ENCODE results near the gene ACTG1. TPM values are rescaled to one million over a fixed set of nuclear protein-coding genes. Genes with fewer than 3 reads are reported as not detected.
"Not testable (repeated sequence)": the region's sequence is repeated elsewhere in the genome, so short reads cannot be mapped to it uniquely, and the experiment has no call there.

The ACTG1 gene
- total and polyA plus RNA-seq, 9 of the 15 experiments (the other 6 are each of a cell fraction or from before 2014, with no cell fraction given) = 224 to 1,775 (median 568) TPM

DNA sequence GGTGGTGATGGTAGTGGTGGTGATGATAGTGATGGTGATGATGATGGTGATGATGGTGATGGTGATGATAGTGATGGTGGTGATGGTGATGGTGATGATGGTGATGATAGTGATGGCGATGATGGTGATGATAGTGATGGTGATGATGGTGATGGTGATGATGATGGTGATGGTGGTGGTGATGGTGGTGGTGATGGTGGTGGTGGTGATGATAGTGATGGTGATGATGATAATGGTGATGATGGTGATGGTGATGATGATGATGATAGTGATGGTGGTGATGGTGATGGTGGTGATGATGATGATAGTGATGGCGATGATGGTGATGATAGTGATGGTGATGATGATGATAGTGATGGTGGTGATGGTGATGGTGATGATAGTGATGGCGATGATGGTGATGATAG is 19.4 kb upstream of the ACTG1 start (continued):
- TF ChIP-seq, protein P1, sequence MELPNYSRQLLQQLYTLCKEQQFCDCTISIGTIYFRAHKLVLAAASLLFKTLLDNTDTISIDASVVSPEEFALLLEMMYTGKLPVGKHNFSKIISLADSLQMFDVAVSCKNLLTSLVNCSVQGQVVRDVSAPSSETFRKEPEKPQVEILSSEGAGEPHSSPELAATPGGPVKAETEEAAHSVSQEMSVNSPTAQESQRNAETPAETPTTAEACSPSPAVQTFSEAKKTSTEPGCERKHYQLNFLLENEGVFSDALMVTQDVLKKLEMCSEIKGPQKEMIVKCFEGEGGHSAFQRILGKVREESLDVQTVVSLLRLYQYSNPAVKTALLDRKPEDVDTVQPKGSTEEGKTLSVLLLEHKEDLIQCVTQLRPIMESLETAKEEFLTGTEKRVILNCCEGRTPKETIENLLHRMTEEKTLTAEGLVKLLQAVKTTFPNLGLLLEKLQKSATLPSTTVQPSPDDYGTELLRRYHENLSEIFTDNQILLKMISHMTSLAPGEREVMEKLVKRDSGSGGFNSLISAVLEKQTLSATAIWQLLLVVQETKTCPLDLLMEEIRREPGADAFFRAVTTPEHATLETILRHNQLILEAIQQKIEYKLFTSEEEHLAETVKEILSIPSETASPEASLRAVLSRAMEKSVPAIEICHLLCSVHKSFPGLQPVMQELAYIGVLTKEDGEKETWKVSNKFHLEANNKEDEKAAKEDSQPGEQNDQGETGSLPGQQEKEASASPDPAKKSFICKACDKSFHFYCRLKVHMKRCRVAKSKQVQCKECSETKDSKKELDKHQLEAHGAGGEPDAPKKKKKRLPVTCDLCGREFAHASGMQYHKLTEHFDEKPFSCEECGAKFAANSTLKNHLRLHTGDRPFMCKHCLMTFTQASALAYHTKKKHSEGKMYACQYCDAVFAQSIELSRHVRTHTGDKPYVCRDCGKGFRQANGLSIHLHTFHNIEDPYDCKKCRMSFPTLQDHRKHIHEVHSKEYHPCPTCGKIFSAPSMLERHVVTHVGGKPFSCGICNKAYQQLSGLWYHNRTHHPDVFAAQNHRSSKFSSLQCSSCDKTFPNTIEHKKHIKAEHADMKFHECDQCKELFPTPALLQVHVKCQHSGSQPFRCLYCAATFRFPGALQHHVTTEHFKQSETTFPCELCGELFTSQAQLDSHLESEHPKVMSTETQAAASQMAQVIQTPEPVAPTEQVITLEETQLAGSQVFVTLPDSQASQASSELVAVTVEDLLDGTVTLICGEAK (IDR thresholded peaks at IDR 0.05) = not testable (repeated sequence)
- TF ChIP-seq, protein P1 (CRISPR knock-in tag; IDR thresholded peaks at IDR 0.05) = peak; percentile 13; the same call in 1 of the 2 replicates
- TF ChIP-seq, protein P2, sequence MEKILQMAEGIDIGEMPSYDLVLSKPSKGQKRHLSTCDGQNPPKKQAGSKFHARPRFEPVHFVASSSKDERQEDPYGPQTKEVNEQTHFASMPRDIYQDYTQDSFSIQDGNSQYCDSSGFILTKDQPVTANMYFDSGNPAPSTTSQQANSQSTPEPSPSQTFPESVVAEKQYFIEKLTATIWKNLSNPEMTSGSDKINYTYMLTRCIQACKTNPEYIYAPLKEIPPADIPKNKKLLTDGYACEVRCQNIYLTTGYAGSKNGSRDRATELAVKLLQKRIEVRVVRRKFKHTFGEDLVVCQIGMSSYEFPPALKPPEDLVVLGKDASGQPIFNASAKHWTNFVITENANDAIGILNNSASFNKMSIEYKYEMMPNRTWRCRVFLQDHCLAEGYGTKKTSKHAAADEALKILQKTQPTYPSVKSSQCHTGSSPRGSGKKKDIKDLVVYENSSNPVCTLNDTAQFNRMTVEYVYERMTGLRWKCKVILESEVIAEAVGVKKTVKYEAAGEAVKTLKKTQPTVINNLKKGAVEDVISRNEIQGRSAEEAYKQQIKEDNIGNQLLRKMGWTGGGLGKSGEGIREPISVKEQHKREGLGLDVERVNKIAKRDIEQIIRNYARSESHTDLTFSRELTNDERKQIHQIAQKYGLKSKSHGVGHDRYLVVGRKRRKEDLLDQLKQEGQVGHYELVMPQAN (IDR thresholded peaks at IDR 0.05; ENCODE audit: borderline replicate concordance) = 0 out of 2 replicates have a peak, but pooled peaks have one; percentile 14
- TF ChIP-seq EHMT2 (IDR thresholded peaks at IDR 0.05) (peak; percentile 44; the same call in 1 of the 2 replicates), POLR2B (IDR thresholded peaks at IDR 0.05; ENCODE audit: low read depth, partially characterized antibody) (peak; percentile 33)

Data from K562 (cell line).